Lung (tissue), 12 donors: Measurements from ENCODE around the gene SLC8A2. TPM values are rescaled to one million over a fixed set of nuclear protein-coding genes. Genes with fewer than 3 reads are reported as not detected.

ENCODE experiments used
- ATAC-seq: fragments of 200-7000 bp; cut with Tn5 transposase; one replicate; pipeline ENCODE4 v1.9.1; 2020; ENCODE audit warnings: moderate number of reproducible peaks; ENCODE audit not compliant: insufficient read depth, low FRiP score
- DNase-seq, 3 donors: peaks; one replicate each; pipeline ENCODE4 v3.0.0-alpha.2; 2013 to 2017
- H3K27ac ChIP-seq, 2 donors: one replicate each; pipeline ENCODE4 v1.5.1; 2013; ENCODE audit warnings: mild to moderate bottlenecking in 2 of 2, moderate library complexity in 2 of 2, control low read depth in 1 of 2, inconsistent platforms in 1 of 2, low read depth in 1 of 2, low read length in 1 of 2
- H3K27me3 ChIP-seq, 3 donors: one replicate each; pipeline ENCODE4 v1.5.1; 2013; ENCODE audit warnings: low read length in 2 of 3; ENCODE audit not compliant: control insufficient read depth in 3 of 3, insufficient read depth in 3 of 3
- H3K36me3 ChIP-seq, 4 donors: one replicate each; pipeline ENCODE4 v1.5.1; 2013; ENCODE audit warnings: low read length in 4 of 4, mild to moderate bottlenecking in 1 of 4, moderate library complexity in 1 of 4; ENCODE audit not compliant: control insufficient read depth in 4 of 4, insufficient read depth in 4 of 4
- H3K4me1 ChIP-seq, 5 donors: one replicate each; pipeline ENCODE4 v1.5.1; 2013; ENCODE audit warnings: low read length in 5 of 5, mild to moderate bottlenecking in 2 of 5, moderate library complexity in 1 of 5; ENCODE audit not compliant: control insufficient read depth in 5 of 5, insufficient read depth in 5 of 5
- H3K4me3 ChIP-seq: one replicate; pipeline ENCODE4 v1.5.1; 2013; ENCODE audit warnings: mild to moderate bottlenecking, control low read depth, moderate library complexity
- H3K9ac ChIP-seq, 2 donors: one replicate each; pipeline ENCODE4 v1.5.1; 2013; ENCODE audit warnings: low read length in 2 of 2, control low read depth in 1 of 2; ENCODE audit not compliant: insufficient read depth in 1 of 2
- H3K9me3 ChIP-seq, 4 donors: one replicate each; pipeline ENCODE4 v1.5.1; 2013; ENCODE audit warnings: low read length in 3 of 4, mild to moderate bottlenecking in 1 of 4, moderate library complexity in 1 of 4; ENCODE audit not compliant: control insufficient read depth in 4 of 4, insufficient read depth in 3 of 4
- WGBS, 2 donors: extraction: QIAGEN DNeasy Blood & Tissue Kit; methylation state at CpG; one replicate each; pipeline ENCODE4 v1.1.7; 2013; 5-methylcytosine and 5-hydroxymethylcytosine counted together
- polyA plus RNA-seq, 2 donors: library from polyadenylated mRNA; stranded (reverse); fragments of 200-250 nt; gene quantifications; one replicate each; pipeline ENCODE4 v1.2.1, GENCODE V29; 2013
- total RNA-seq, 2 donors: library from RNA; depleted of rRNA in 1 of 2; stranded (reverse); fragments of >200 nt in 1 of 2; gene quantifications; one replicate each; pipeline ENCODE4 v1.2.1, GENCODE V29; 2014 to 2021
- TF ChIP-seq, protein P1 (sequence below): IDR thresholded peaks from 2 replicates; pipeline ENCODE4 v1.5.1; 2012; ENCODE audit warnings: mild to moderate bottlenecking; ENCODE audit errors: control extremely low read depth, extremely low read depth
- donor health status: control.
- donor health status: control.
- donor health status: Bipolar disorder and iron deficiency.
- donor health status: healthy.
- donor health status: DM: yes; HTN: yes; CAD: no.

Gene SLC8A2
- total and polyA plus RNA-seq, 4 donors, result 0.10 to 0.26 (median 0.15) TPM

DNA sequence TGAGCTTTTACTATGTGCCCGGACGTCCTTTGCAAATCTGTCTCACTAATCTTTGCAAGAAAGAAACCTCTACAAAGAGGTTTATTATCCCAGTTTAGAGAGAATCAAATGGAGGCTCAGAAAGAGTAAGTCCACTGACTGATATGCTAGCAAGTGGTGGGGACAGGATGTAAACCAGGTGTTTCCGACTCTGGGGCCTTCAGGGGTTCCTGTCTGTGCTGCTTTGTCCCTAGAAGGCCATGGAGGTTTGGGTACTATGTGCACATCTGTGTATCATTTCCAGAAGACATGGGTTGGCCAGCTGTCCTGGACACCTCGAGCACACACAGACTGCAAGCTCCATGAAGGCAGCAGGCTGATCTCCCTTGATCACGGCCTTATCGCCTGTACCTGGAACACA lies 13.5 kb upstream of the SLC8A2 start:
- H3K4me3 ChIP-seq, result no peak overlapping the region
- 83% methylated on average over 6 of the region's 6 CpGs for WGBS, 2 donors

DNA sequence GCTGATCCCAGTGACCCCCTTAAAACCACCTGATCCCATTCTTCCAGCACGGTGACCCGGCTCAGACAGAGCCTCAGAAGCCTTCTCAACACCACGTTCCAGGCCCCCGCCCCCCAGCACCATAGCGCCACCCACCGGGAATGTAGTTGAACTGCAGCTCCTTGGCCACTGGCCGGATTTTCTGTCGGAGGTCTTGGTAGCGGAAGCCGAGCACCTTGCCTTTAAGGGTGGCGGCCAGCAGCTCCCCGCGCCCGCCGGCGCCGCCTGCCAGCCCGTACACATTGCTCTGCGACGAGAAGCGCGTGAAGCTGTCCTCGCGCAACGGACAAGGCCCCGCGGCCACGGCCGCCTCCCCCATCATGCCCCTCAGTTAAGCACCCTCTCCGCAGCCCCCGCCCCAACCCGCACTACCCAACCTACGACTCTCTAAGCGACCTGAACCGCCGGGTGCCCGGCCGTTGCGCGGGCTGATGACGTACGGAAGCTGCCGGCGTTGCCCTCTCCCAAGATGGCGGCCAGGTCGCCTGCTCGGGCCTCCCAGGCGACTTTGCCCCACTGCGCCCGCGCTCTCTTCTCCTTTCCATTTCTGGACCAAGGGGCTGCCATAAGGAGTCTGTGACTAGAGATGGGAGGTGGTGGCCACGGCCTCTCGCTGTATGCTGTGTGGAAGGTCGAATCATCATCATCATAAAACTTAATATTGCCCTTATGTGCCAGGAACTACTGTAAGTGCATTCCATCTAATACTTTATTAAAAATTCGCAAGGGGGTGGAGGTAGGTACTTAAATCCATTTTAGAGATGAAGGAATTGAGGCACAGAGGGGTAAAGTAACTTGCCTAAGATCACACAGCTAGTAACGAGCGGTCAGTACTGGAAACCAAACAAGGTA lies 12.4 kb upstream of the SLC8A2 start, which contains the start of gene KPTN:
KPTN (minus strand) TSS at position 420 of the 891 bp plus-strand sequence; CDS start at position 361, 59 bp downstream.
- TF ChIP-seq, protein P1, sequence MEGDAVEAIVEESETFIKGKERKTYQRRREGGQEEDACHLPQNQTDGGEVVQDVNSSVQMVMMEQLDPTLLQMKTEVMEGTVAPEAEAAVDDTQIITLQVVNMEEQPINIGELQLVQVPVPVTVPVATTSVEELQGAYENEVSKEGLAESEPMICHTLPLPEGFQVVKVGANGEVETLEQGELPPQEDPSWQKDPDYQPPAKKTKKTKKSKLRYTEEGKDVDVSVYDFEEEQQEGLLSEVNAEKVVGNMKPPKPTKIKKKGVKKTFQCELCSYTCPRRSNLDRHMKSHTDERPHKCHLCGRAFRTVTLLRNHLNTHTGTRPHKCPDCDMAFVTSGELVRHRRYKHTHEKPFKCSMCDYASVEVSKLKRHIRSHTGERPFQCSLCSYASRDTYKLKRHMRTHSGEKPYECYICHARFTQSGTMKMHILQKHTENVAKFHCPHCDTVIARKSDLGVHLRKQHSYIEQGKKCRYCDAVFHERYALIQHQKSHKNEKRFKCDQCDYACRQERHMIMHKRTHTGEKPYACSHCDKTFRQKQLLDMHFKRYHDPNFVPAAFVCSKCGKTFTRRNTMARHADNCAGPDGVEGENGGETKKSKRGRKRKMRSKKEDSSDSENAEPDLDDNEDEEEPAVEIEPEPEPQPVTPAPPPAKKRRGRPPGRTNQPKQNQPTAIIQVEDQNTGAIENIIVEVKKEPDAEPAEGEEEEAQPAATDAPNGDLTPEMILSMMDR, result peak; percentile 56
- H3K27me3 ChIP-seq, result no peaks in the 10 kb centered on the region
- peak; percentile 86 for ATAC-seq
- H3K27ac ChIP-seq, result peak within 1 kb of the TSS; percentile 93 to 95
- H3K9me3 ChIP-seq, result no peaks in the 10 kb centered on the region
- WGBS, 2 donors, result 2 to 3% methylated on average over 48 to 57 of the region's 57 CpGs
- peaks cover 3 to 18% (median 5%) of the 10 kb centered on the region in 4 donors for H3K36me3 ChIP-seq
- peak; percentile 92 to 93 (median 93) for DNase-seq
- H3K4me1 ChIP-seq, result peaks cover 0 to 13% (median 4%) of the 10 kb centered on the region in 5 donors
- peak within 1 kb of the TSS; percentile 88 for H3K4me3 ChIP-seq
- peak within 1 kb of the TSS; percentile 71 to 99 for H3K9ac ChIP-seq

More for the DNA sequence above, 13.5 kb upstream of the SLC8A2 start:
- H3K4me1 ChIP-seq, result peaks cover 0 to 13% (median 4%) of the 10 kb centered on the region in 5 donors
- H3K27me3 ChIP-seq, result no peaks in the 10 kb centered on the region
- TF ChIP-seq, protein P1, result no peak
- no peak overlapping the region for H3K9ac ChIP-seq
- H3K27ac ChIP-seq, result peak overlapping the region in 1 of 2 donors; percentile 93
- no peak for DNase-seq
- no peak for ATAC-seq
- H3K9me3 ChIP-seq, result peaks cover 0 to 2% (median 0%) of the 10 kb centered on the region in 4 donors
- H3K36me3 ChIP-seq, result peaks cover 4 to 29% (median 12%) of the 10 kb centered on the region in 4 donors

DNA sequence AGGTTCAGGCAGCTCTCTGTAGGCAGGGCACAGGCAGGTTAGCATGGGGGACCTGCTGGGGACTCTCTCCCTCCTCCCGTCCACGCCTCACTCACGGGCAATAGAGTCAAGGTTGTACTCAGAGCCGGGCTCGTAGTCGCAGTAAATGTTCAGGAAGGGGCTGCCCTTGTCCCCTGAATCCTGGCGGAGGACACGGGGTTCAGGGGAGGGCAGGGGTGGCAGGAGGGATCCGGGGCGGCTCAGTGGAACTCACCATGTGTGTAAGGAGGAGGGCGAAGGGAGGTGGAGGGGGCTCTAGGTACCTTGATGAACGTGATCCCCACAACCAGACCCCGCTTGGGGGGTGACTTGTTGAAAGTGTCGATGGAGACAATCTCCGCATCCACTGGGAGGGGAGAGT lies 11.5 kb upstream of the SLC8A2 start:
- no peaks in the 10 kb centered on the region for H3K27me3 ChIP-seq
- no peak for ATAC-seq
- H3K27ac ChIP-seq, result no peak overlapping the region
- H3K4me1 ChIP-seq, result peaks cover 0 to 13% (median 4%) of the 10 kb centered on the region in 5 donors
- H3K36me3 ChIP-seq, result peaks cover 0 to 14% (median 4%) of the 10 kb centered on the region in 4 donors
- 92 to 95% methylated on average over 15 of the region's 15 CpGs for WGBS, 2 donors
- no peak overlapping the region for H3K4me3 ChIP-seq
- DNase-seq, result no peak
- TF ChIP-seq, protein P1, result no peak
- no peaks in the 10 kb centered on the region for H3K9me3 ChIP-seq
- H3K9ac ChIP-seq, result no peak overlapping the region
